ENCODE results near the gene CNTN1.

Gene CNTN1

GRCh38 chr12:40681148-40681547, 11.1 kb upstream of the CNTN1 start:
- no peak for DNase-seq
- no peaks in the 10 kb centered on the region for H3K4me1 Mint-ChIP-seq
- H3K36me3 Mint-ChIP-seq: no peaks in the 10 kb centered on the region
- H3K27ac Mint-ChIP-seq: no peak overlapping the region
- peaks cover 1% of the 10 kb centered on the region for H3K9me3 Mint-ChIP-seq
- H3K4me3 Mint-ChIP-seq: no peak overlapping the region
- no peaks in the 10 kb centered on the region for H3K27me3 Mint-ChIP-seq
- CTCF ChIA-PET: no interaction called here

GRCh38 chr12:40684986-40685385, 7.3 kb upstream of the CNTN1 start:
- Mint-ChIP-seq H3K9me3 (no peaks in the 10 kb centered on the region), H3K36me3 (no peaks in the 10 kb centered on the region), H3K27ac (no peak overlapping the region), H3K4me1 (no peaks in the 10 kb centered on the region), H3K27me3 (no peaks in the 10 kb centered on the region), H3K4me3 (no peak overlapping the region)
- no peak for DNase-seq
- CTCF ChIA-PET: no interaction called here

- H3K36me3 Mint-ChIP-seq: no peaks in the 10 kb centered on the region
- CTCF ChIA-PET: no interaction called here
- no peak for DNase-seq
Observed at GRCh38 chr12:40688085-40688725, 4.0 kb upstream of the CNTN1 start.

GRCh38 chr12:40689576-40689975, 2.7 kb upstream of the CNTN1 start:
- no peaks in the 10 kb centered on the region for H3K4me1 Mint-ChIP-seq
- no peak overlapping the region for H3K27ac Mint-ChIP-seq
- H3K9me3 Mint-ChIP-seq: no peaks in the 10 kb centered on the region
- no peak for DNase-seq
- H3K27me3 Mint-ChIP-seq: peaks cover 25% of the 10 kb centered on the region
- CTCF ChIA-PET: no interaction called here
- no peak overlapping the region for H3K4me3 Mint-ChIP-seq
- H3K36me3 Mint-ChIP-seq: no peaks in the 10 kb centered on the region

More at GRCh38 chr12:40688085-40688725, 4.0 kb upstream of the CNTN1 start:
- H3K4me3 Mint-ChIP-seq: no peak overlapping the region
- H3K4me1 Mint-ChIP-seq: no peaks in the 10 kb centered on the region
- H3K27ac Mint-ChIP-seq: no peak overlapping the region
- H3K27me3 Mint-ChIP-seq: peaks cover 19% of the 10 kb centered on the region
- no peaks in the 10 kb centered on the region for H3K9me3 Mint-ChIP-seq

- Mint-ChIP-seq H3K4me1 (no peaks in the 10 kb centered on the region), H3K36me3 (no peaks in the 10 kb centered on the region), H3K27ac (no peak overlapping the region), H3K27me3 (peaks cover 25% of the 10 kb centered on the region), H3K9me3 (no peaks in the 10 kb centered on the region), H3K4me3 (no peak overlapping the region)
- DNase-seq: no peak
- CTCF ChIA-PET: no interaction called here
Observed at GRCh38 chr12:40692765-40693206, 547 bp downstream of the CNTN1 start.

GRCh38 chr12:40693207-40693821, 1.1 kb downstream of the CNTN1 start:
- Mint-ChIP-seq H3K27me3 (peaks cover 25% of the 10 kb centered on the region), H3K27ac (no peak overlapping the region), H3K36me3 (no peaks in the 10 kb centered on the region), H3K9me3 (no peaks in the 10 kb centered on the region), H3K4me1 (no peaks in the 10 kb centered on the region), H3K4me3 (no peak overlapping the region)
- DNase-seq: no peak
- CTCF ChIA-PET: no interaction called here

- Mint-ChIP-seq H3K4me1 (no peaks in the 10 kb centered on the region), H3K36me3 (no peaks in the 10 kb centered on the region), H3K9me3 (peaks cover 2% of the 10 kb centered on the region), H3K27ac (no peak overlapping the region), H3K27me3 (peaks cover 11% of the 10 kb centered on the region), H3K4me3 (no peak overlapping the region)
- DNase-seq: no peak
- CTCF ChIA-PET: no interaction called here
Observed at GRCh38 chr12:40697566-40698259, 5.5 kb downstream of the CNTN1 start.

- Mint-ChIP-seq H3K9me3 (peaks cover 2% of the 10 kb centered on the region), H3K27me3 (no peaks in the 10 kb centered on the region), H3K27ac (no peak overlapping the region), H3K36me3 (no peaks in the 10 kb centered on the region), H3K4me1 (no peaks in the 10 kb centered on the region), H3K4me3 (no peak overlapping the region)
- no peak for DNase-seq
- CTCF ChIA-PET: no interaction called here
Observed at GRCh38 chr12:40701756-40702155, 9.5 kb downstream of the CNTN1 start.

GRCh38 chr12:40711121-40711520, 18.9 kb downstream of the CNTN1 start:
- no peak overlapping the region for H3K27ac Mint-ChIP-seq

GRCh38 chr12:40714636-40715035, 22.4 kb downstream of the CNTN1 start:
- Mint-ChIP-seq H3K4me1 (no peaks in the 10 kb centered on the region), H3K27me3 (no peaks in the 10 kb centered on the region), H3K4me3 (no peak overlapping the region), H3K27ac (no peak overlapping the region), H3K36me3 (no peaks in the 10 kb centered on the region), H3K9me3 (peaks cover 2% of the 10 kb centered on the region)
- CTCF ChIA-PET: no interaction called here
- no peak for DNase-seq

More at GRCh38 chr12:40711121-40711520, 18.9 kb downstream of the CNTN1 start:
- no peaks in the 10 kb centered on the region for H3K4me1 Mint-ChIP-seq
- H3K4me3 Mint-ChIP-seq: no peak overlapping the region
- peaks cover 2% of the 10 kb centered on the region for H3K9me3 Mint-ChIP-seq
- H3K27me3 Mint-ChIP-seq: no peaks in the 10 kb centered on the region
- CTCF ChIA-PET: no interaction called here
- no peak for DNase-seq
- no peaks in the 10 kb centered on the region for H3K36me3 Mint-ChIP-seq

- no peak for DNase-seq
- Mint-ChIP-seq H3K9me3 (peaks cover 2% of the 10 kb centered on the region), H3K27ac (no peak overlapping the region), H3K27me3 (no peaks in the 10 kb centered on the region), H3K4me1 (no peaks in the 10 kb centered on the region), H3K4me3 (no peak overlapping the region), H3K36me3 (no peaks in the 10 kb centered on the region)
- CTCF ChIA-PET: no interaction called here
Observed at GRCh38 chr12:40716037-40716436, 23.8 kb downstream of the CNTN1 start.

- H3K9me3 Mint-ChIP-seq: peaks cover 3% of the 10 kb centered on the region
Observed at GRCh38 chr12:40717576-40717975, 25.3 kb downstream of the CNTN1 start.

GRCh38 chr12:40718878-40719372, 26.7 kb downstream of the CNTN1 start:
- Mint-ChIP-seq H3K4me1 (no peaks in the 10 kb centered on the region), H3K4me3 (no peak overlapping the region)
- CTCF ChIA-PET: no interaction called here

More at GRCh38 chr12:40717576-40717975, 25.3 kb downstream of the CNTN1 start:
- Mint-ChIP-seq H3K27me3 (no peaks in the 10 kb centered on the region), H3K4me3 (no peak overlapping the region), H3K4me1 (no peaks in the 10 kb centered on the region), H3K27ac (no peak overlapping the region), H3K36me3 (no peaks in the 10 kb centered on the region)
- CTCF ChIA-PET: no interaction called here
- DNase-seq: no peak

GRCh38 chr12:40723001-40723400, 30.8 kb downstream of the CNTN1 start:
- CTCF ChIA-PET: no interaction called here
- Mint-ChIP-seq H3K9me3 (peaks cover 6% of the 10 kb centered on the region), H3K27ac (no peak overlapping the region), H3K4me1 (no peaks in the 10 kb centered on the region), H3K27me3 (no peaks in the 10 kb centered on the region), H3K36me3 (no peaks in the 10 kb centered on the region), H3K4me3 (no peak overlapping the region)
- DNase-seq: no peak

More at GRCh38 chr12:40718878-40719372, 26.7 kb downstream of the CNTN1 start:
- Mint-ChIP-seq H3K36me3 (no peaks in the 10 kb centered on the region), H3K27ac (no peak overlapping the region), H3K9me3 (peaks cover 3% of the 10 kb centered on the region), H3K27me3 (no peaks in the 10 kb centered on the region)
- no peak for DNase-seq

GRCh38 chr12:40726366-40726765, 34.1 kb downstream of the CNTN1 start:
- no peak for DNase-seq
- Mint-ChIP-seq H3K27ac (no peak overlapping the region), H3K4me3 (no peak overlapping the region), H3K27me3 (no peaks in the 10 kb centered on the region), H3K4me1 (no peaks in the 10 kb centered on the region), H3K9me3 (peaks cover 4% of the 10 kb centered on the region), H3K36me3 (no peaks in the 10 kb centered on the region)
- CTCF ChIA-PET: no interaction called here

Measured in activated naive CD4-positive, alpha-beta T cell treated with anti-CD3 and anti-CD28 coated beads, Interleukin-2, amount 10 ng/mL, durations not matched to agents 7 days and 5 days (primary cell).